Measurements from ENCODE around the gene CHCHD6. TPM values are rescaled to one million over a fixed set of nuclear protein-coding genes. Genes with fewer than 3 reads are reported as not detected.

CHCHD6 gene
- total RNA-seq, 1 experiment from 2014 or later = 47.7 TPM

DNA sequence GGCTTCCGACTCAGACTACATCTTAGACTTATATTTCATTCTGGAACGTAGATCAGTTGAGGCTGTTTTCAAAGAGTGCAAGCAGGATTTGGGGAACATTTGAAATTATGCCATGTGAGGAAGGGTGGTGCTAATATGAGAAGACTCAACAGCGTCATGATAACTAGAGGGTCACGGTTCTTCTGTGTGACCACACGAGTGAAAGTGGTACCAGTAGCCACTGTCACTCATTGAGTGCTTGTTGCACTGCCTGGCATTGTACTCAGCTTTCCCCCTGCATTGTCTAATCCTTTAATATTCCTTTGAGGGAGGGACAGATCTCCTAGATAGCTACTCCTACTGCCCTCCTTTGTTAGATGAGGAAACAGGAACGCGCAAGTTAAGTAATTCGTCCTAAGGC is 197.6 kb downstream of the CHCHD6 start:
- intact Hi-C loops (cut with micrococcal nuclease; ENCODE audit: unreplicated experiment) = no loop called here
- H3K4me2 ChIP-seq = no peak overlapping the region
- H3K9me2 ChIP-seq (ENCODE audit: insufficient read depth) = no peaks in the 10 kb centered on the region
- BruUV-seq (replicated peaks) = no TSS peak
- H3K27ac ChIP-seq = no peak overlapping the region
- H3K27me3 ChIP-seq (ENCODE audit: insufficient read depth, low read depth) = no peaks in the 10 kb centered on the region
- H3K4me3 ChIP-seq = no peak overlapping the region
- TF ChIP-seq CTCF (conservative IDR thresholded peaks at IDR 0.05) (no peak), EZH2 (IDR thresholded peaks at IDR 0.05; ENCODE audit: low read depth) (no peak)
- H3K79me2 ChIP-seq (ENCODE audit: low read depth) = no peaks in the 10 kb centered on the region
- no peaks in the 10 kb centered on the region for H4K20me1 ChIP-seq (ENCODE audit: insufficient read depth)
- DNase-seq = no peak
- ChIA-PET POLR2A (ENCODE audit: unreplicated experiment) (no interaction called here), CTCF (no interaction called here)
- peaks cover 14% of the 10 kb centered on the region for H3K4me1 ChIP-seq (replicated peaks; ENCODE audit: insufficient read depth)
- H3K36me3 ChIP-seq (ENCODE audit: low read depth) = no peaks in the 10 kb centered on the region
- no peaks in the 10 kb centered on the region for H3K9me3 ChIP-seq (ENCODE audit: insufficient read depth, low read depth)
- no peak overlapping the region for H2AFZ ChIP-seq
- H3F3A ChIP-seq (ENCODE audit: insufficient read depth, low read depth) = peaks cover under 1% of the 10 kb centered on the region; the same call in 1 of the 2 replicates

GRCh38 chr3:126903521-126903920 is 199.5 kb downstream of the CHCHD6 start:
- POLR2A ChIA-PET (ENCODE audit: unreplicated experiment) = no interaction called here
- H3K9me2 ChIP-seq (ENCODE audit: insufficient read depth) = no peaks in the 10 kb centered on the region
- DNase-seq = peak in 1 of 2 experiments; percentile 59
- no TSS peak for BruUV-seq (replicated peaks)
- H2AFZ ChIP-seq = no peak overlapping the region
- H3F3A ChIP-seq (ENCODE audit: insufficient read depth, low read depth) = peaks cover 14% of the 10 kb centered on the region
- no peaks in the 10 kb centered on the region for H3K79me2 ChIP-seq (ENCODE audit: low read depth)
- intact Hi-C loops (cut with micrococcal nuclease; ENCODE audit: unreplicated experiment) = no loop called here
- H3K27me3 ChIP-seq (ENCODE audit: insufficient read depth, low read depth) = no peaks in the 10 kb centered on the region
- no peak overlapping the region for H3K27ac ChIP-seq
- peaks cover 29% of the 10 kb centered on the region for H3K4me1 ChIP-seq (replicated peaks; ENCODE audit: insufficient read depth)
- H3K4me3 ChIP-seq = no peak overlapping the region
- H3K4me2 ChIP-seq = no peak overlapping the region; the same call in 1 of the 2 replicates
- no peaks in the 10 kb centered on the region for H4K20me1 ChIP-seq (ENCODE audit: insufficient read depth)
- H3K9me3 ChIP-seq (ENCODE audit: insufficient read depth, low read depth) = no peaks in the 10 kb centered on the region
- no peak for TF ChIP-seq CTCF (conservative IDR thresholded peaks at IDR 0.05)
- no peak for TF ChIP-seq EZH2 (IDR thresholded peaks at IDR 0.05; ENCODE audit: low read depth)
- H3K36me3 ChIP-seq (ENCODE audit: low read depth) = no peaks in the 10 kb centered on the region
- CTCF ChIA-PET = no interaction called here

GRCh38 chr3:126907557-126907956 is 203.5 kb downstream of the CHCHD6 start:
- H4K20me1 ChIP-seq (ENCODE audit: insufficient read depth) = no peaks in the 10 kb centered on the region
- no TSS peak for BruUV-seq (replicated peaks)
- DNase-seq = no peak
- no peaks in the 10 kb centered on the region for H3K36me3 ChIP-seq (ENCODE audit: low read depth)
- H2AFZ ChIP-seq = no peak overlapping the region
- no peaks in the 10 kb centered on the region for H3K9me2 ChIP-seq (ENCODE audit: insufficient read depth)
- peak overlapping the region; percentile 65; the same call in 1 of the 2 replicates for H3K4me2 ChIP-seq
- CTCF ChIA-PET = interaction anchor here (0.7 kb wide), 1 partner anchor 53 kb away, joined by 6 read pairs; no protein-coding TSS in a partner anchor
- TF ChIP-seq EZH2 (IDR thresholded peaks at IDR 0.05; ENCODE audit: low read depth) (no peak), CTCF (conservative IDR thresholded peaks at IDR 0.05) (no peak)
- H3K27me3 ChIP-seq (ENCODE audit: insufficient read depth, low read depth) = no peaks in the 10 kb centered on the region
- H3K79me2 ChIP-seq (ENCODE audit: low read depth) = no peaks in the 10 kb centered on the region
- no peak overlapping the region for H3K4me3 ChIP-seq
- no peaks in the 10 kb centered on the region for H3K9me3 ChIP-seq (ENCODE audit: insufficient read depth, low read depth)
- POLR2A ChIA-PET (ENCODE audit: unreplicated experiment) = no interaction called here
- peaks cover 45% of the 10 kb centered on the region for H3F3A ChIP-seq (ENCODE audit: insufficient read depth, low read depth)
- peaks cover 68% of the 10 kb centered on the region for H3K4me1 ChIP-seq (replicated peaks; ENCODE audit: insufficient read depth)
- intact Hi-C loops (cut with micrococcal nuclease; ENCODE audit: unreplicated experiment) = no loop called here
- peak overlapping the region; percentile 96 for H3K27ac ChIP-seq

Measured in PC-9 (cell line).